Activated CD8-positive, alpha-beta T cell treated with anti-CD3 and anti-CD28 coated beads for 36 hours (primary cell): Measurements from ENCODE around the gene F9. TPM values are rescaled to one million over a fixed set of nuclear protein-coding genes. Genes with fewer than 3 reads are reported as not detected.

ENCODE experiments used
- ATAC-seq: fragments of 200-7000 bp; cut with Tn5 transposase; one replicate; pipeline ENCODE4 v1.10.0; 2021; ENCODE audit warnings: mild to moderate bottlenecking, moderate library complexity
- CTCF ChIA-PET: fragments of 350-600 bp; sonication (Branson Sonifier 250); formaldehyde crosslinking; loops from one replicate; lab custom pipeline; 2021; ENCODE audit warnings: antibody characterized with exemption; lab: Charles Lee
- POLR2A ChIA-PET: fragments of 350-600 bp; sonication (Branson Sonifier 250); formaldehyde crosslinking; loops from one replicate; lab custom pipeline; 2021; ENCODE audit warnings: antibody characterized with exemption; lab: Charles Lee
- DNase-seq: peaks from one replicate; pipeline ENCODE4 v3.0.0-alpha.2; 2020
- H3K27ac Mint-ChIP-seq: one replicate; pipeline ENCODE4 v1.8.0; 2021; ENCODE audit warnings: mild to moderate bottlenecking, mixed read lengths
- H3K27me3 Mint-ChIP-seq: one replicate; pipeline ENCODE4 v1.8.0; 2021; ENCODE audit warnings: mixed read lengths
- H3K36me3 Mint-ChIP-seq: one replicate; pipeline ENCODE4 v1.8.0; 2021; ENCODE audit warnings: low read depth, mixed read lengths
- H3K4me1 Mint-ChIP-seq: one replicate; pipeline ENCODE4 v1.8.0; 2021; ENCODE audit warnings: low read depth, mixed read lengths
- H3K4me3 Mint-ChIP-seq: one replicate; pipeline ENCODE4 v1.8.0; 2021; ENCODE audit warnings: mild to moderate bottlenecking, moderate library complexity, mixed read lengths
- H3K9me3 Mint-ChIP-seq: one replicate; pipeline ENCODE4 v1.8.0; 2021; ENCODE audit warnings: mixed read lengths
- CTCF ChIP-seq: fragments of 200-600 bp; IDR thresholded peaks from one replicate; pipeline ENCODE4 v1.8.0; 2022; ENCODE audit warnings: antibody characterized with exemption, mild to moderate bottlenecking
- intact Hi-C: fragments of 100-400 bp; cut with micrococcal nuclease; formaldehyde crosslinking; loops from one replicate; pipeline ENCODE4 v1.10.0; 2022
- total RNA-seq, 2 experiments: library from RNA; stranded (reverse); gene quantifications; one replicate each; pipeline ENCODE4 v1.2.3, GENCODE V29; 2021

Gene F9
- not detected for total RNA-seq

DNA sequence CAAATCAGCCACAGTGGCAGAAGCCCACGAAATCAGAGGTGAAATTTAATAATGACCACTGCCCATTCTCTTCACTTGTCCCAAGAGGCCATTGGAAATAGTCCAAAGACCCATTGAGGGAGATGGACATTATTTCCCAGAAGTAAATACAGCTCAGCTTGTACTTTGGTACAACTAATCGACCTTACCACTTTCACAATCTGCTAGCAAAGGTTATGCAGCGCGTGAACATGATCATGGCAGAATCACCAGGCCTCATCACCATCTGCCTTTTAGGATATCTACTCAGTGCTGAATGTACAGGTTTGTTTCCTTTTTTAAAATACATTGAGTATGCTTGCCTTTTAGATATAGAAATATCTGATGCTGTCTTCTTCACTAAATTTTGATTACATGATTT, at the start of gene F9:
Gene F9, plus strand, starts transcription at position 190 of the 400 bp plus-strand sequence. Its CDS starts 26 bp downstream, at position 216.
- Mint-ChIP-seq H3K9me3 (no peaks in the 10 kb centered on the region), H3K36me3 (no peaks in the 10 kb centered on the region), H3K4me3 (no peak within 1 kb of the TSS), H3K4me1 (no peaks in the 10 kb centered on the region), H3K27ac (no peak within 1 kb of the TSS), H3K27me3 (no peaks in the 10 kb centered on the region)
- intact Hi-C loops: no loop called here
- DNase-seq (no peak), ATAC-seq (no peak)
- TF ChIP-seq CTCF: no peak
- ChIA-PET CTCF (no interaction called here), POLR2A (no interaction called here)

- intact Hi-C loops: no loop called here
- ATAC-seq: no peak
- DNase-seq: no peak
- Mint-ChIP-seq H3K27ac (no peak overlapping the region), H3K27me3 (no peaks in the 10 kb centered on the region), H3K4me1 (no peaks in the 10 kb centered on the region), H3K4me3 (no peak overlapping the region), H3K9me3 (no peaks in the 10 kb centered on the region), H3K36me3 (no peaks in the 10 kb centered on the region)
- POLR2A ChIA-PET: no interaction called here
- CTCF ChIA-PET: no interaction called here
- no peak for TF ChIP-seq CTCF
Observed at GRCh38 chrX:139483699-139484098, 46.8 kb upstream of the F9 start.

GRCh38 chrX:139484591-139484990, 45.9 kb upstream of the F9 start:
- Mint-ChIP-seq H3K27me3 (no peaks in the 10 kb centered on the region), H3K27ac (no peak overlapping the region), H3K4me1 (no peaks in the 10 kb centered on the region), H3K4me3 (no peak overlapping the region), H3K36me3 (no peaks in the 10 kb centered on the region), H3K9me3 (no peaks in the 10 kb centered on the region)
- ATAC-seq: no peak
- TF ChIP-seq CTCF: no peak
- ChIA-PET CTCF (no interaction called here), POLR2A (no interaction called here)
- intact Hi-C loops: no loop called here
- DNase-seq: no peak

GRCh38 chrX:139495324-139495723, 35.2 kb upstream of the F9 start:
- Mint-ChIP-seq H3K4me1 (no peaks in the 10 kb centered on the region), H3K36me3 (no peaks in the 10 kb centered on the region), H3K9me3 (no peaks in the 10 kb centered on the region), H3K4me3 (no peak overlapping the region), H3K27ac (no peak overlapping the region), H3K27me3 (no peaks in the 10 kb centered on the region)
- DNase-seq (no peak), ATAC-seq (no peak)
- ChIA-PET POLR2A (no interaction called here), CTCF (no interaction called here)
- TF ChIP-seq CTCF: no peak
- intact Hi-C loops: no loop called here

- H3K4me3 Mint-ChIP-seq: no peak overlapping the region
- TF ChIP-seq CTCF: no peak
- DNase-seq: no peak
- ChIA-PET POLR2A (no interaction called here), CTCF (no interaction called here)
- no peaks in the 10 kb centered on the region for H3K4me1 Mint-ChIP-seq
- no peaks in the 10 kb centered on the region for H3K9me3 Mint-ChIP-seq
- no peaks in the 10 kb centered on the region for H3K36me3 Mint-ChIP-seq
- ATAC-seq: no peak
- no peak overlapping the region for H3K27ac Mint-ChIP-seq
- intact Hi-C loops: no loop called here
- no peaks in the 10 kb centered on the region for H3K27me3 Mint-ChIP-seq
Observed at GRCh38 chrX:139506333-139506732, 24.2 kb upstream of the F9 start.
